Panc1 (cell line): ENCODE results near the gene CFAP74. TPM values are rescaled to one million over a fixed set of nuclear protein-coding genes. Genes with fewer than 3 reads are reported as not detected.
A peak's percentile ranks its signal among the peaks of the same experiment; 100 is the strongest.
"Not testable (repeated sequence)": the region's sequence is repeated elsewhere in the genome, so short reads cannot be mapped to it uniquely, and the experiment has no call there.

Experiments
- ATAC-seq: fragments of 200-7000 bp; cut with Tn5 transposase; 2 replicates; pipeline ENCODE4 v1.9.1; 2020; ENCODE audit warnings: mild to moderate bottlenecking, moderate library complexity
- BruUV-seq: library from RNA; stranded (reverse); fragments of 400-500 nt; replicated peaks from 2 replicates; lab custom pipeline; 2021; lab: Mats Ljungman, UMichigan
- CTCF ChIA-PET: fragments of 300-600 bp; sonication (Branson Sonifier 250); formaldehyde crosslinking; loops from one replicate; lab custom pipeline; 2022; ENCODE audit warnings: antibody characterized with exemption; lab: Charles Lee
- POLR2A ChIA-PET: fragments of 300-600 bp; sonication (Branson Sonifier 250); formaldehyde crosslinking; loops from one replicate; lab custom pipeline; 2022; ENCODE audit warnings: antibody characterized with exemption; lab: Charles Lee
- DNase-seq: peaks from one replicate; pipeline ENCODE4 v3.0.0-alpha.2; 2010; ENCODE audit warnings: low read depth, low spot score
- H3K27ac ChIP-seq: 2 replicates; pipeline ENCODE4 v1.5.1; 2011; ENCODE audit warnings: mild to moderate bottlenecking, low read length, inconsistent platforms
- H3K27me3 ChIP-seq: fragments of 200-500 bp; sonication (Bioruptor generic); 2 replicates; pipeline ENCODE4 v1.6.0; 2014; ENCODE audit warnings: low read length, inconsistent platforms; ENCODE audit not compliant: control insufficient read depth, insufficient read depth
- H3K36me3 ChIP-seq: fragments of 200-500 bp; sonication (Bioruptor generic); 2 replicates; pipeline ENCODE4 v1.5.1; 2014; ENCODE audit warnings: inconsistent platforms, mild to moderate bottlenecking, low read length, moderate library complexity; ENCODE audit not compliant: control insufficient read depth, insufficient read depth
- H3K4me1 ChIP-seq: 2 replicates; pipeline ENCODE4 v1.5.1; 2011; ENCODE audit warnings: inconsistent platforms, mild to moderate bottlenecking, low read length, moderate library complexity; ENCODE audit not compliant: control insufficient read depth, insufficient read depth
- H3K4me3 ChIP-seq, 2 experiments: 2 replicates each; pipeline ENCODE4 v1.5.1; 2011 to 2012; ENCODE audit warnings: low read depth in 2 of 2, low read length in 2 of 2, mild to moderate bottlenecking in 2 of 2, inconsistent platforms in 1 of 2, moderate library complexity in 1 of 2
- H3K9me3 ChIP-seq: fragments of 200-500 bp; sonication (Bioruptor generic); 2 replicates; pipeline ENCODE4 v1.5.1; 2014; ENCODE audit warnings: low read depth, mild to moderate bottlenecking, inconsistent platforms, low read length, moderate library complexity; ENCODE audit not compliant: control insufficient read depth, insufficient read depth
- POLR2AphosphoS5 ChIP-seq: IDR thresholded peaks from 2 replicates; pipeline ENCODE4 v1.6.1; 2012; ENCODE audit warnings: mild to moderate bottlenecking, low read depth, low read length, moderate library complexity
- SIN3A ChIP-seq: IDR thresholded peaks from 2 replicates; pipeline ENCODE4 v1.6.1; 2012; ENCODE audit warnings: low read depth, mild to moderate bottlenecking, low read length, moderate library complexity, borderline replicate concordance; ENCODE audit not compliant: insufficient read depth
- TCF7L2 ChIP-seq: IDR thresholded peaks from 2 replicates; pipeline ENCODE4 v1.6.1; 2011; ENCODE audit warnings: mild to moderate bottlenecking, low read depth, low read length, inconsistent platforms
- in situ Hi-C: cut with HindIII; loops from 2 replicates; pipeline ENCODE4 v1.10.0; 2016; ENCODE audit warnings: low sequenced_read_pairs, low pct_unique_long_range_greater_than_20kb
- intact Hi-C: fragments of 100-400 bp; cut with micrococcal nuclease; formaldehyde crosslinking; loops from one replicate; pipeline ENCODE4 v1.10.0; 2022; ENCODE audit not compliant: unreplicated experiment
- total RNA-seq: library from RNA; stranded (reverse); gene quantifications from one replicate; pipeline ENCODE4 v1.2.1, GENCODE V29; 2021; ENCODE audit not compliant: unreplicated experiment
- TF ChIP-seq, protein P1 (sequence below), 2 experiments: IDR thresholded peaks; 2 replicates each; pipeline ENCODE4 v1.6.1; 2011 to 2012; ENCODE audit warnings: low read depth in 2 of 2, control low read depth in 1 of 2, low read length in 1 of 2, mild to moderate bottlenecking in 1 of 2, moderate library complexity in 1 of 2; ENCODE audit not compliant: insufficient read depth in 1 of 2
- TF ChIP-seq, protein P2 (sequence below): fragments of 450-650 bp; IDR thresholded peaks from 2 replicates; pipeline ENCODE4 v1.5.1; 2017; ENCODE audit warnings: mild to moderate bottlenecking

Gene CFAP74
- total RNA-seq, 1 experiment from 2014 or later: not detected

- Histone ChIP-seq H3K27me3 (no peaks in the 10 kb centered on the region), H3K36me3 (no peaks in the 10 kb centered on the region), H3K4me3 (no peak overlapping the region), H3K27ac (no peak overlapping the region), H3K4me1 (no peaks in the 10 kb centered on the region; the same call in 1 of the 2 replicates), H3K9me3 (no peaks in the 10 kb centered on the region)
- intact Hi-C loops (no loop called here), in situ Hi-C loops (no loop called here)
- TF ChIP-seq TCF7L2 (no peak), POLR2AphosphoS5 (no peak), SIN3A (no peak)
- TF ChIP-seq, protein P1, sequence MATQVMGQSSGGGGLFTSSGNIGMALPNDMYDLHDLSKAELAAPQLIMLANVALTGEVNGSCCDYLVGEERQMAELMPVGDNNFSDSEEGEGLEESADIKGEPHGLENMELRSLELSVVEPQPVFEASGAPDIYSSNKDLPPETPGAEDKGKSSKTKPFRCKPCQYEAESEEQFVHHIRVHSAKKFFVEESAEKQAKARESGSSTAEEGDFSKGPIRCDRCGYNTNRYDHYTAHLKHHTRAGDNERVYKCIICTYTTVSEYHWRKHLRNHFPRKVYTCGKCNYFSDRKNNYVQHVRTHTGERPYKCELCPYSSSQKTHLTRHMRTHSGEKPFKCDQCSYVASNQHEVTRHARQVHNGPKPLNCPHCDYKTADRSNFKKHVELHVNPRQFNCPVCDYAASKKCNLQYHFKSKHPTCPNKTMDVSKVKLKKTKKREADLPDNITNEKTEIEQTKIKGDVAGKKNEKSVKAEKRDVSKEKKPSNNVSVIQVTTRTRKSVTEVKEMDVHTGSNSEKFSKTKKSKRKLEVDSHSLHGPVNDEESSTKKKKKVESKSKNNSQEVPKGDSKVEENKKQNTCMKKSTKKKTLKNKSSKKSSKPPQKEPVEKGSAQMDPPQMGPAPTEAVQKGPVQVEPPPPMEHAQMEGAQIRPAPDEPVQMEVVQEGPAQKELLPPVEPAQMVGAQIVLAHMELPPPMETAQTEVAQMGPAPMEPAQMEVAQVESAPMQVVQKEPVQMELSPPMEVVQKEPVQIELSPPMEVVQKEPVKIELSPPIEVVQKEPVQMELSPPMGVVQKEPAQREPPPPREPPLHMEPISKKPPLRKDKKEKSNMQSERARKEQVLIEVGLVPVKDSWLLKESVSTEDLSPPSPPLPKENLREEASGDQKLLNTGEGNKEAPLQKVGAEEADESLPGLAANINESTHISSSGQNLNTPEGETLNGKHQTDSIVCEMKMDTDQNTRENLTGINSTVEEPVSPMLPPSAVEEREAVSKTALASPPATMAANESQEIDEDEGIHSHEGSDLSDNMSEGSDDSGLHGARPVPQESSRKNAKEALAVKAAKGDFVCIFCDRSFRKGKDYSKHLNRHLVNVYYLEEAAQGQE (IDR thresholded peaks at IDR 0.05; ENCODE audit: insufficient read depth in 1 of 2, low read depth in 2 of 2, low read length in 1 of 2): no peak
- TF ChIP-seq, protein P2, sequence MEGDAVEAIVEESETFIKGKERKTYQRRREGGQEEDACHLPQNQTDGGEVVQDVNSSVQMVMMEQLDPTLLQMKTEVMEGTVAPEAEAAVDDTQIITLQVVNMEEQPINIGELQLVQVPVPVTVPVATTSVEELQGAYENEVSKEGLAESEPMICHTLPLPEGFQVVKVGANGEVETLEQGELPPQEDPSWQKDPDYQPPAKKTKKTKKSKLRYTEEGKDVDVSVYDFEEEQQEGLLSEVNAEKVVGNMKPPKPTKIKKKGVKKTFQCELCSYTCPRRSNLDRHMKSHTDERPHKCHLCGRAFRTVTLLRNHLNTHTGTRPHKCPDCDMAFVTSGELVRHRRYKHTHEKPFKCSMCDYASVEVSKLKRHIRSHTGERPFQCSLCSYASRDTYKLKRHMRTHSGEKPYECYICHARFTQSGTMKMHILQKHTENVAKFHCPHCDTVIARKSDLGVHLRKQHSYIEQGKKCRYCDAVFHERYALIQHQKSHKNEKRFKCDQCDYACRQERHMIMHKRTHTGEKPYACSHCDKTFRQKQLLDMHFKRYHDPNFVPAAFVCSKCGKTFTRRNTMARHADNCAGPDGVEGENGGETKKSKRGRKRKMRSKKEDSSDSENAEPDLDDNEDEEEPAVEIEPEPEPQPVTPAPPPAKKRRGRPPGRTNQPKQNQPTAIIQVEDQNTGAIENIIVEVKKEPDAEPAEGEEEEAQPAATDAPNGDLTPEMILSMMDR: no peak
- no peak for DNase-seq
- no TSS peak for BruUV-seq
- CTCF ChIA-PET: no interaction called here
- POLR2A ChIA-PET: no interaction called here
- peak; percentile 57; the same call in 1 of the 2 replicates for ATAC-seq
Measured at GRCh38 chr1:1984560-1985070, 19.0 kb downstream of the CFAP74 start.

DNA sequence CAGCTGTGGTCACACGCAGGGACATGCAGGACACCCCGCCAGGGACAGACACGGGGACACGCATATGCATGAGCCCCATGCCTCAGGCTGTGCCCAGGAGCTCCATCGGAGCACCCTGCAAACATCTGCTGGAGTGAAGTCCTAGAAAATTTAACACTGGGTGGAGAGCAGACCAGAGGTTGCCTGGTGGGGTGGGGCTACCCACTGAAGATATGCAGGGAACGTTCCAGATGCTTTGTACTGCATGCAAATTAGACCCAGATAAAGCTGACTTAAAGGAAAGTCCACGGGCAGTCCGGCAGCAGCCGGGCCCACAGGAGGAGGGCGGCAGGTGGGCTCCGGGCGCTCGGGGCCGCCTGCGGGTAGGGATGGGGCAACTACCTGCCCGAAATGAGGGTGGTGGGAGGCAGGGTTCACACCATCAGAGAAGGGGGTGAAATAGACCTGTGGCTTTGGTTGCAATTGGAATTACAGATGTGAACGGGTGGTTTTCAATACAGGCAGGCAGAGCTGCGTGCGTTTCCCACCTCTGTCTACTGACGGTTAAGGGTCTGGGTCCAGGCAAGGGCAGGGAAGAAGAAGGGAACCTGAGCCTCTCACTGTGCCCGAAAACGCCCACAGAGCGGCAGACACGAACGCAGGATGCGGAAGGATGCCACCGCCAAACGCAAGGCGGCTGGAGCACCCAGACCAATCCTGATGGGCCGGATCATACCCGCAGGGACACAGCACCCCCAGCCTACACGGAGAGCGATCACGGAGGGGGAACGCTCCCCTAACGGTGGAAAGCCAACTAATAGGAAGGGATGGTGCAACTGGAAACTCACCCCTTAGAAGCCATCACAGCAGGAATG is 21.0 kb downstream of the CFAP74 start:
- intact Hi-C loops (no loop called here), in situ Hi-C loops (no loop called here)
- H3K36me3 ChIP-seq: no peaks in the 10 kb centered on the region
- no peaks in the 10 kb centered on the region for H3K9me3 ChIP-seq
- no TSS peak for BruUV-seq
- ChIA-PET CTCF (interaction anchor here (0.6 kb wide), 1 partner anchor 41 kb away, joined by 3 read pairs; no protein-coding TSS in a partner anchor), POLR2A (no interaction called here)
- TF ChIP-seq POLR2AphosphoS5 (no peak), SIN3A (no peak), TCF7L2 (no peak)
- TF ChIP-seq, protein P1 (IDR thresholded peaks at IDR 0.05; ENCODE audit: insufficient read depth in 1 of 2, low read depth in 2 of 2, low read length in 1 of 2): no peak
- TF ChIP-seq, protein P2: no peak
- H3K27me3 ChIP-seq: no peaks in the 10 kb centered on the region
- ATAC-seq (no peak), DNase-seq (no peak)
- H3K4me1 ChIP-seq: no peaks in the 10 kb centered on the region; the same call in 1 of the 2 replicates
- no peak overlapping the region for H3K27ac ChIP-seq
- no peak overlapping the region for H3K4me3 ChIP-seq

- BruUV-seq, DNase-seq, H3K27ac ChIP-seq, in situ Hi-C loops, H3K4me1 ChIP-seq, H3K36me3 ChIP-seq, H3K27me3 ChIP-seq, H3K9me3 ChIP-seq, POLR2A ChIA-PET, intact Hi-C loops, CTCF ChIA-PET, ATAC-seq, H3K4me3 ChIP-seq: not testable (repeated sequence)
Measured at GRCh38 chr1:1981631-1982327, 21.8 kb downstream of the CFAP74 start.
